Mesothelial cell of epicardium (in vitro differentiated cells): ENCODE data around the gene KCNK5. TPM values are rescaled to one million over a fixed set of nuclear protein-coding genes. Genes with fewer than 3 reads are reported as not detected.

Experiments
- DNase-seq, 2 experiments: peaks; one replicate each; pipeline ENCODE4 v3.0.0; 2021; ENCODE audit warnings: low spot score in 2 of 2; ENCODE audit not compliant: unreplicated experiment in 2 of 2
- H3K27ac Mint-ChIP-seq: 2 replicates; pipeline ENCODE4 v1.8.0; 2021; ENCODE audit warnings: mixed read lengths
- H3K27me3 Mint-ChIP-seq: 2 replicates; pipeline ENCODE4 v1.8.0; 2021; ENCODE audit warnings: low read depth, mixed read lengths
- H3K36me3 Mint-ChIP-seq: 2 replicates; pipeline ENCODE4 v1.8.0; 2021; ENCODE audit warnings: mixed read lengths
- H3K4me1 Mint-ChIP-seq: 2 replicates; pipeline ENCODE4 v1.8.0; 2021; ENCODE audit warnings: mixed read lengths
- H3K4me3 Mint-ChIP-seq: 2 replicates; pipeline ENCODE4 v1.8.0; 2021; ENCODE audit warnings: mild to moderate bottlenecking, moderate library complexity, mixed read lengths
- H3K9me3 Mint-ChIP-seq: 2 replicates; pipeline ENCODE4 v1.8.0; 2021; ENCODE audit warnings: mixed read lengths
- CTCF ChIP-seq: fragments of 200-600 bp; sonication (generic); IDR thresholded peaks from one replicate; pipeline ENCODE4 v1.5.0; 2021; ENCODE audit warnings: antibody characterized with exemption; ENCODE audit not compliant: unreplicated experiment
- total RNA-seq: library from RNA; stranded (reverse); gene quantifications from 3 replicates; pipeline ENCODE4 v1.2.1, GENCODE V29; 2021

KCNK5 gene
- total RNA-seq, 1 donor from 2014 or later, result 2.5 TPM

DNA sequence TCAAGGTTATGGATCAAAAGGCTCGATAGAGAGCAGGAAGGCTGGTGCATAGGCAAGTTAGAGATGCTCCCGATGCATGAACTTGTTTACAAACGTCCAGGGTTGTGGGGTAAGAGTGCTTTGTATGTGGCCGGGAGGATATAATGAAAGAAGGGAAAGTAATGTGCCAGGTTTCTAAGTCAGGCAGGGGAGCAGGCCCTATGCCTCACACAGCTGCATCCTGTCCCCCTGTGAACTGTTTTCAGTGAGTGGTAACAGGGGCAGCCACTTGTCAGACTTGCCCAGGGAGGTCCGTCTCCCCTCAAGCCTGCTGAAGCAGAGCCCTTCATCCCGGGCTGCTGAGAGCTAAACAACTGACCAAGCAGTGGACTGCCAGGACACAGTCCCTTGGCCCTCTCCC lies 19.4 kb downstream of the KCNK5 start:
- H3K9me3 Mint-ChIP-seq, result no peaks in the 10 kb centered on the region
- peaks cover 27% of the 10 kb centered on the region for H3K4me1 Mint-ChIP-seq
- peak overlapping the region; percentile 82 for H3K27ac Mint-ChIP-seq

DNA sequence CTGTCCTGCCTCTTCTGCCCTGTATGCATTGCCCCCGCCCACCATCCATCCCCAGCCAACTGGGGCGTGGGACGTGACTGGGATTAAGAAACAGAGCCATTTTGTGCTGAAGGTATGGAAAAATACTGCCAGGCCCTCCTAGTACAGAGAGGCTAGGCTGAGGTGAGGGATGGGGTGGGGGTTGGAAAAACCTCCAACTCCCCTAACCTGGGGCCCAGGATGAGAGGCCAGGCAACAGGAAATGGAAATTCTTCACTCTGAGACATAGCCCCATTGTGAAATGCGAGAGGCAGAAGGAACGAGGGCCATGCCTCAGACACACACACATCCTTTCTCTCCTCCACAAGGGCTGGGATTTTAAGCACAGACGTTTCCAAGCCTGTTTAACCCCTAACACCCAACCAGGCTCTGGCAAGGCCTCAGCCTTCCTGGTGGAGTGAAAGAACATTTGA lies 19.9 kb downstream of the KCNK5 start:
- H3K9me3 Mint-ChIP-seq, result no peaks in the 10 kb centered on the region
- peaks cover 32% of the 10 kb centered on the region for H3K4me1 Mint-ChIP-seq
- no peak for DNase-seq
- no peak overlapping the region for H3K4me3 Mint-ChIP-seq
- TF ChIP-seq CTCF, result no peak
- H3K36me3 Mint-ChIP-seq, result no peaks in the 10 kb centered on the region
- peak overlapping the region; percentile 82 for H3K27ac Mint-ChIP-seq
- no peaks in the 10 kb centered on the region for H3K27me3 Mint-ChIP-seq

More for the DNA sequence above, 19.4 kb downstream of the KCNK5 start:
- no peak for TF ChIP-seq CTCF
- H3K36me3 Mint-ChIP-seq, result no peaks in the 10 kb centered on the region
- H3K4me3 Mint-ChIP-seq, result no peak overlapping the region
- H3K27me3 Mint-ChIP-seq, result no peaks in the 10 kb centered on the region
- DNase-seq, result no peak

DNA sequence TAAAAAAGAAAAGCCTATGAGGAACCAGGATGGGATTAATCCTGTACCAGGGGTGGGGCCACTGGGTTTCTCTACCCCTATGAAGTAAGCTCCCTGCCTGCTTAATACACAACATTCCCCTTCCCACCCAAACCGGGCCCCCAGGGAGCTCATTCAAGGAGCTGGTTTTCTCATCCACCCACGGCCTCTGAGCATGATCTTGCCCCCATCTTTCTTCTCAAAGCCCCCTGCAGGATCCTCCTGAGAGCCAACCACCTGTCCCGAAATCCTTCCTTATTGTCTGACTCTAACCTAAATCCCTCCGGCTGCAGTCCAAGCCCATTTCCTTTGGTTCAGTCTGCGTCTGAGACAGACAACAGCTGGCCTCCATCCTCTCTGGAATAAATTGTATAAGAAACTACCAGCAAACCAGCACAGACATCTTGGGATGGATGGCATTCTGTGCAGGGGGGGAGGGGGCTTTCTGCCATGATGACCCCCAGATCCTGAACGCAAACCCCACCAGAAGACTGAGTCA lies 21.0 kb downstream of the KCNK5 start:
- Mint-ChIP-seq H3K4me3 (no peak overlapping the region), H3K36me3 (no peaks in the 10 kb centered on the region), H3K9me3 (no peaks in the 10 kb centered on the region), H3K4me1 (peaks cover 44% of the 10 kb centered on the region), H3K27ac (peak overlapping the region; percentile 82), H3K27me3 (no peaks in the 10 kb centered on the region)
- no peak for DNase-seq
- TF ChIP-seq CTCF, result no peak

DNA sequence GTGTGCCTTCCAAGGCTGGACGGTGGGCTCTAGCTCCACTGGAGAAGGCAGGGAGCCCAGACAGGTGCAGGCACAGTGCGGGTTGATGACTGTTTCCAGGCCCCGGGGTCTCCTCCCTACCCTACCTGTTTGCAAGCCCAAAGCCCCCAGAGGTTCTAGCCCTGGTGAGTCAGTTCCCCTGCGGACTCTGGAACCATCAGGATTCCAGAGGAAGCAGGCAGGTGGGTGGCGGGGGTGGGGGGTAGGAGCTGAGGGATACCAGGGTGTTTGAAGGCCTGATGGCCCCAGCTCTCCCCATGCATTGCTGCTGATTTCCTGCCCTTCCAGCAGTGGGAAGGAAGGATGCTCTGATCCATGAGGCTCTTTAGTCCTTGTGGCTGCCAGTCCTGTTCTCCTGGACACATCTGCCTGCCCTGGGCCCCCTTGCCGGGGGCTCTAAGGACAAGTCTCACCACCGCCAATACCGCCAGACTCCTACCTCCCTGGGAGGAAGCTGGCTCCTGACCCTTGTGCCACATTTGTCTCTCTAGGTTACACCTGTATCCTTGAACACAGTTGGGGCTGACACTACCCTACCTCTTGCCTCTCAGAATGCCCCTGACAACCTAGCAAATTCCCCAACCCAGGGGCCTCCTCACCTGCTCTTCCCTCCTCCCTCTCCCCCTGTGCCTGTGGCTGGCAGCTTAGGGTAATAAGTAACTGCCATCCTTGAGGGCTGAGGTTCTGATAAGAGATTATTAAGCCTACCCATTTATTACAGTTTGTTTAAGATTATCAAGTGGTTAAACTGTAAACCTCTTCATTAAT lies 21.7 kb downstream of the KCNK5 start:
- Mint-ChIP-seq H3K27me3 (no peaks in the 10 kb centered on the region), H3K9me3 (no peaks in the 10 kb centered on the region), H3K27ac (peak overlapping the region; percentile 34), H3K4me1 (peaks cover 50% of the 10 kb centered on the region), H3K36me3 (no peaks in the 10 kb centered on the region), H3K4me3 (no peak overlapping the region)
- no peak for TF ChIP-seq CTCF
- DNase-seq, result no peak

DNA sequence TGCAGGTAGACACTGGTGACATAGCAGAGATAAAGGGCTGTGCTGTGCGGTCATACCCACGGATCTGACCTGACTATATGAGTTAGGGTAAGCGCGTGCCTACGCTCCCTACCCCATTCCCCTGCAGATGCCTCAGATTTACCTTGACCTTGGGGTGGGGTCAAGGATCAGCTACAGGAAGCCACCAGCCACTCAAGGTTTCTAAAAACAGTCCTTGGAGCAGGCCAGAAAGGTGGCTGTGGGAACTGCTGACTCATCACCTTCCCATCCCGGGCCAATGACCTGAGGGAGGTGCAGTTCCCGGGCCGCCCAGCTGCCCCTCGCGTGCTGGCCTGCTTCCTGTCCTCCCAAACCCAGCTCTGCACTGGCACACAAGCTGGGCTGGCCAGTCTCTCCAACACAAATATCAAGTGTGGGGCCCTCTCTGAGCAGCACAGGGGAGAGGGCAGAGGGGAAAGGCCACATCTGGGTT lies 23.0 kb downstream of the KCNK5 start:
- Mint-ChIP-seq H3K4me1 (peaks cover 56% of the 10 kb centered on the region), H3K9me3 (no peaks in the 10 kb centered on the region), H3K27ac (peak overlapping the region; percentile 71), H3K27me3 (no peaks in the 10 kb centered on the region), H3K4me3 (no peak overlapping the region), H3K36me3 (no peaks in the 10 kb centered on the region)
- TF ChIP-seq CTCF, result no peak
- DNase-seq, result no peak
